LNCaP clone FGC (cell line): ENCODE results near the gene ASCC2.
"Not testable (repeated sequence)": the region's sequence is repeated elsewhere in the genome, so short reads cannot be mapped to it uniquely, and the experiment has no call there.

Experiments used
- DNase-seq: peaks from one replicate; pipeline ENCODE4 v3.0.0-alpha.2; 2011; ENCODE audit warnings: low read depth
- H3K4me3 ChIP-seq: 2 replicates; pipeline ENCODE4 v1.5.1; 2011; ENCODE audit warnings: mild to moderate bottlenecking, low read depth, low read length, control low read depth
- CTCF ChIP-seq: IDR thresholded peaks from 2 replicates; pipeline ENCODE4 v1.5.1; 2012; ENCODE audit warnings: mild to moderate bottlenecking; ENCODE audit not compliant: control insufficient read depth, insufficient read depth; ENCODE audit errors: extremely low read depth

Gene ASCC2

GRCh38 chr22:29839039-29839438, 965 bp upstream of the ASCC2 start:
- DNase-seq: no peak
- H3K4me3 ChIP-seq: no peak overlapping the region
- TF ChIP-seq CTCF: no peak

- no peak for TF ChIP-seq CTCF
Measured at GRCh38 chr22:29838599-29838956, 504 bp upstream of the ASCC2 start.

GRCh38 chr22:29836791-29837370, 1.2 kb downstream of the ASCC2 start:
- H3K4me3 ChIP-seq: peak overlapping the region; percentile 98
- DNase-seq: not testable (repeated sequence)

More at GRCh38 chr22:29838599-29838956, 504 bp upstream of the ASCC2 start:
- no peak for DNase-seq
- peak overlapping the region; percentile 98 for H3K4me3 ChIP-seq

GRCh38 chr22:29834046-29834445, 4.0 kb downstream of the ASCC2 start:
- no peak for DNase-seq

GRCh38 chr22:29833392-29833965, 4.6 kb downstream of the ASCC2 start:
- no peak for DNase-seq
- no peak overlapping the region for H3K4me3 ChIP-seq
- no peak for TF ChIP-seq CTCF

More at GRCh38 chr22:29834046-29834445, 4.0 kb downstream of the ASCC2 start:
- TF ChIP-seq CTCF: no peak
- H3K4me3 ChIP-seq: no peak overlapping the region

GRCh38 chr22:29831958-29832357, 6.1 kb downstream of the ASCC2 start:
- H3K4me3 ChIP-seq: no peak overlapping the region
- no peak for TF ChIP-seq CTCF
- DNase-seq: no peak

GRCh38 chr22:29831186-29831921, 6.7 kb downstream of the ASCC2 start:
- no peak for TF ChIP-seq CTCF
- DNase-seq: no peak
- no peak overlapping the region for H3K4me3 ChIP-seq
